Measurements from ENCODE around the gene SFXN5.

DNA sequence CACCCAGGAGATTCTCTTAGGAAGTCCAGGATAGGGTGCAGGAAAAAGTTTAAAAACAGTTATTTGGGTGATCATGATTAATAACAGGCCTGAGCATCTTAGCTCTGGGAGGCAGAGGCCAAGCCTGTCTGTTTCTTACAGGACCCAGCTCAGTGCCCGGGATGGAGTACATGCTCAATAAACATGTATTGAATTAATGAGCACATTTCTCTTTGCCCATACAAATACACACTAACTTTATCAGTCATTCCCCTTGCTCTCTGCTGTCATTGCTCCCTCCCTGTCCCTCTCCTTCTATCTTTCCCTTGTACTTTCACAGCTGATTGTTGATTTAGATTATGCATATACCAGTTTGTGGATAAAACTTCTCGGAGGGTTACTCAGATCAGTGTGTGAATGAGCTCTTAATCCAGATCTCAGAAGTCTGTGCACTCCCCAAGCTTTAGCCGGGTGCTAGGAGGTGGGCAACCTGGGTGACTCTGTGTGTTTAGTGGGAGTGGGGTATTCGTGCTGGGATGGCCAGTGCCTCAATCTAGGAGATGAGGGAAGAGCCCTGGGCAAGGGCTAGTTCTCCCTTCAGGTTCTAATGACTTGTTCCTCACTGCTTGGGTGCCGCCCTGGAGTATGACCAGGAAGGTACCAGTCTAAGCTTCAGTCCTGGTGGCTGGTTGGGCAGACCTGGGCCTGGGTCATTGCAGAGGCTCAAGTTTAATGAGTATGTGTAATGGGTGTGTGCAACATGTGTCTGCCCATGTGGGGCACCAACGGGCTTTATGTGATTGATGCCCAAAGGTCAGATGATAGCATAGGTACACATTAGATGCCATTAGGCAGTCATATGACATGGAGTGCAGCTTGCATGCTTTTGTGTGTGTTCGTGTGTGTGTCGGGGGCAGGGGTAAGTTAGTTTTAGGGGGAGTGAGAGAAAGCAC, 143.6 kb downstream of the SFXN5 start:
- TF ChIP-seq, protein P1, sequence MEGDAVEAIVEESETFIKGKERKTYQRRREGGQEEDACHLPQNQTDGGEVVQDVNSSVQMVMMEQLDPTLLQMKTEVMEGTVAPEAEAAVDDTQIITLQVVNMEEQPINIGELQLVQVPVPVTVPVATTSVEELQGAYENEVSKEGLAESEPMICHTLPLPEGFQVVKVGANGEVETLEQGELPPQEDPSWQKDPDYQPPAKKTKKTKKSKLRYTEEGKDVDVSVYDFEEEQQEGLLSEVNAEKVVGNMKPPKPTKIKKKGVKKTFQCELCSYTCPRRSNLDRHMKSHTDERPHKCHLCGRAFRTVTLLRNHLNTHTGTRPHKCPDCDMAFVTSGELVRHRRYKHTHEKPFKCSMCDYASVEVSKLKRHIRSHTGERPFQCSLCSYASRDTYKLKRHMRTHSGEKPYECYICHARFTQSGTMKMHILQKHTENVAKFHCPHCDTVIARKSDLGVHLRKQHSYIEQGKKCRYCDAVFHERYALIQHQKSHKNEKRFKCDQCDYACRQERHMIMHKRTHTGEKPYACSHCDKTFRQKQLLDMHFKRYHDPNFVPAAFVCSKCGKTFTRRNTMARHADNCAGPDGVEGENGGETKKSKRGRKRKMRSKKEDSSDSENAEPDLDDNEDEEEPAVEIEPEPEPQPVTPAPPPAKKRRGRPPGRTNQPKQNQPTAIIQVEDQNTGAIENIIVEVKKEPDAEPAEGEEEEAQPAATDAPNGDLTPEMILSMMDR (IDR thresholded peaks at IDR 0.05; ENCODE audit: poor library complexity, severe bottlenecking) = no peak
- TF ChIP-seq EZH2 (IDR thresholded peaks at IDR 0.05; ENCODE audit: borderline replicate concordance, insufficient read depth, low read length, poor library complexity, severe bottlenecking) = no peak
- TF ChIP-seq MXI1 (conservative IDR thresholded peaks at IDR 0.05; ENCODE audit: poor library complexity, severe bottlenecking) = no peak

Data from neural cell (in vitro differentiated cells).